ENCODE measurements around the gene PTMA.
A peak's percentile ranks its signal among the peaks of the same experiment; 100 is the strongest.
"Not testable (repeated sequence)": the region's sequence is repeated elsewhere in the genome, so short reads cannot be mapped to it uniquely, and the experiment has no call there.

The PTMA gene

GRCh38 chr2:231696004-231696367, 12.3 kb upstream of the PTMA start:
- no peak for DNase-seq (ENCODE audit: low spot score)

GRCh38 chr2:231699006-231699405, 9.3 kb upstream of the PTMA start:
- DNase-seq (ENCODE audit: low spot score), result no peak

- DNase-seq (ENCODE audit: low spot score), result no peak
These were observed 6.6 kb upstream of the PTMA start for GRCh38 chr2:231701456-231702373.

GRCh38 chr2:231704017-231704416, 4.3 kb upstream of the PTMA start:
- DNase-seq (ENCODE audit: low spot score), result no peak

- DNase-seq (ENCODE audit: low spot score), result peak; percentile 98
These were observed 1.3 kb upstream of the PTMA start for GRCh38 chr2:231706731-231707624.

GRCh38 chr2:231707625-231707926, 749 bp upstream of the PTMA start:
- no peak for DNase-seq (ENCODE audit: low spot score)

- peak; percentile 34 for DNase-seq (ENCODE audit: low spot score)
These were observed 679 bp downstream of the PTMA start for GRCh38 chr2:231708773-231709635.

- DNase-seq (ENCODE audit: low spot score), result no peak
These were observed 1.3 kb downstream of the PTMA start for GRCh38 chr2:231709636-231709980.

GRCh38 chr2:231709981-231710798, 1.9 kb downstream of the PTMA start:
- peak; percentile 78 for DNase-seq (ENCODE audit: low spot score)

GRCh38 chr2:231710799-231711676, 2.7 kb downstream of the PTMA start:
- DNase-seq (ENCODE audit: low spot score), result no peak

GRCh38 chr2:231711677-231712450, 3.5 kb downstream of the PTMA start:
- no peak for DNase-seq (ENCODE audit: low spot score)

- not testable (repeated sequence) for DNase-seq (ENCODE audit: low spot score)
These were observed 4.2 kb downstream of the PTMA start for GRCh38 chr2:231712451-231713021.

GRCh38 chr2:231713406-231713729, 5.0 kb downstream of the PTMA start:
- DNase-seq (ENCODE audit: low spot score), result not testable (repeated sequence)

GRCh38 chr2:231713730-231714638, 5.7 kb downstream of the PTMA start:
- peak; percentile 87 for DNase-seq (ENCODE audit: low spot score)

GRCh38 chr2:231714639-231715498, 6.5 kb downstream of the PTMA start:
- peak; percentile 69 for DNase-seq (ENCODE audit: low spot score)

- DNase-seq (ENCODE audit: low spot score), result no peak
These were observed 7.1 kb downstream of the PTMA start for GRCh38 chr2:231715499-231715837.

GRCh38 chr2:231715988-231716616, 7.8 kb downstream of the PTMA start:
- no peak for DNase-seq (ENCODE audit: low spot score)

Measured in CD4-positive, alpha-beta T cell treated with Interleukin-6 at 100 ng/mL for 8 hours (primary cell).